ENCODE results near the gene ZG16. TPM values are rescaled to one million over a fixed set of nuclear protein-coding genes. Genes with fewer than 3 reads are reported as not detected.

The ZG16 gene
- total RNA-seq, 1 experiment from 2014 or later = not detected

- TF ChIP-seq AFF4 (CRISPR knock-in tag; IDR thresholded peaks at IDR 0.05; ENCODE audit: borderline replicate concordance) (no peak), ZNF263 (CRISPR knock-in tag; IDR thresholded peaks at IDR 0.05; ENCODE audit: low read depth) (no peak), ZNF138 (CRISPR knock-in tag; conservative IDR thresholded peaks at IDR 0.05) (no peak), ZNF121 (CRISPR knock-in tag; IDR thresholded peaks at IDR 0.05) (no peak), FOXJ3 (CRISPR knock-in tag; IDR thresholded peaks at IDR 0.05; ENCODE audit: borderline replicate concordance) (no peak), CREB1 (CRISPR knock-in tag; IDR thresholded peaks at IDR 0.05) (no peak), TCF7 (CRISPR knock-in tag; IDR thresholded peaks at IDR 0.05; ENCODE audit: low read depth) (no peak), ZNF281 (CRISPR knock-in tag; IDR thresholded peaks at IDR 0.05) (no peak), E2F4 (CRISPR knock-in tag; IDR thresholded peaks at IDR 0.05; ENCODE audit: borderline replicate concordance, low read depth) (no peak), ZNF416 (CRISPR knock-in tag; IDR thresholded peaks at IDR 0.05) (no peak), ZNF396 (CRISPR knock-in tag; IDR thresholded peaks at IDR 0.05; ENCODE audit: borderline replicate concordance) (no peak), ERG (CRISPR knock-in tag; IDR thresholded peaks at IDR 0.05) (no peak), HMGA2 (CRISPR knock-in tag; IDR thresholded peaks at IDR 0.05) (no peak), E2F1 (CRISPR knock-in tag; IDR thresholded peaks at IDR 0.05) (no peak)
Observed at GRCh38 chr16:29802416-29802935, 24.4 kb downstream of the ZG16 start (continued).

- no peaks in the 10 kb centered on the region for H3K9me3 Mint-ChIP-seq
- ChIA-PET POLR2A (interaction anchor here (1.1 to 1.7 kb wide), 2 partner anchors 12 to 124 kb away, joined by 6 to 10 read pairs; partner anchors contain the start of gene PAGR1), CTCF (interaction anchor here (0.5 to 2.8 kb wide), 10 partner anchors 11 to 229 kb away, joined by 3 to 12 read pairs (median 7); partner anchors contain the start of genes PAGR1, SEZ6L2 and TLCD3B)
- H3K4me1 Mint-ChIP-seq = peaks cover 33% of the 10 kb centered on the region
- H3K27ac Mint-ChIP-seq = peak overlapping the region; percentile 97
- H3K27me3 Mint-ChIP-seq (ENCODE audit: low read depth) = no peaks in the 10 kb centered on the region
- DNase-seq (ENCODE audit: low spot score) (no peak), ATAC-seq (no peak)
- peak overlapping the region; percentile 99 for H3K4me3 Mint-ChIP-seq
- peaks cover 40% of the 10 kb centered on the region for H3K36me3 Mint-ChIP-seq
- TF ChIP-seq ARID4B (CRISPR knock-in tag; IDR thresholded peaks at IDR 0.05; ENCODE audit: borderline replicate concordance) (no peak), CDX4 (CRISPR knock-in tag; IDR thresholded peaks at IDR 0.05; ENCODE audit: borderline replicate concordance) (no peak), FOXK1 (CRISPR knock-in tag; IDR thresholded peaks at IDR 0.05) (no peak), GTF2I (CRISPR knock-in tag; conservative IDR thresholded peaks at IDR 0.05) (no peak), ZNF396 (CRISPR knock-in tag; IDR thresholded peaks at IDR 0.05; ENCODE audit: borderline replicate concordance) (no peak)
Observed at GRCh38 chr16:29804020-29804419, 26.0 kb downstream of the ZG16 start.

All from WTC11 (cell line).